Measurements from ENCODE around the gene CDH23.

CDH23 gene

DNA sequence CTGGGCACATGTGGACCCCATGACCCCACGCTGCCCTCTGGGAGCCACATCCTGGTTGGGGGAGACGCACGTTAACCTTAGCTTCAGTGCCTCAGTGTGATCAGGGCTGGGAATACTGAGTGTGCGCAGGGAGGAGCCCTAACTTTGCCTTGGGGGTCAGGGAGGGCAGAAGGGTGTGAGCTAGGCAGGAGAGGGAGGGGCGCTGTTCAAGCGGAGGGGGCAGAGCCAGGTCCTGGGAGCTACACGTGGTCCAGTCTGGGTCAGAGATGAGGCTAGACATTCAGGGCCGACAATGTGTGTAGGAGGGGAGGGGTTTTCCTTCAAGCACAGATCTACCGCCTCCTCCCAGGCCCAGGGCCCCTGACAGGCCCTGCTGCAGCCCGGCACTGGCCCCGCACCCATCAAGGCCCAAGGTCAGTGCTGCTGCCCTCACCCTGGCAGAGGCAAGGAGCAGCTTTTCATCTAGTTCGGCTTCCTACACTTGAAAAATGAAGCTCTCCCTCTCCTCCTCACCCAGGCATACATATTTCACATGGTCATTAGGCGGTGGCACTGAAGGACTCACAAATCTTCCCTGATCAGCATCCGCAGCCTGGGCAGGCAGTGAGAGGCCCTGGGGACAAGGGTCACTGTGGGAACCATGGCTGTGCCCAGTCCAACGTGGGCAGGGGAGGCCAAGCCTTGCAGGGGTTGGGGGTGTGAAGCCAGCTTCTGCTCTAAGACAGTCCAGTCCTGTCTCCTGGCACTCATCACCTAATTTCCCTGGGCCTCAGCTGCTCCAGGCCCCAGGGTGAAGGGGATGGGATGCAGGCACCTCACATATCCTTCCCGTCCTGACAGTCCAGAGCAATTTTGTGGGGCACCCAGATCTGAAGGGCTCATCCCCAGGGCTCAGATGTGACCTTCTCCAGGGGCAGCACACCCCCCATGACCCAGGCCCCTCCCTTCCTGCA, 275.6 kb downstream of the CDH23 start:
- no peak for DNase-seq (ENCODE audit: low read depth in 1 of 2, low spot score in 1 of 2)

- no peak for DNase-seq (ENCODE audit: low read depth in 1 of 2, low spot score in 1 of 2)
Observed at GRCh38 chr10:71675295-71675970, 278.7 kb downstream of the CDH23 start.

DNA sequence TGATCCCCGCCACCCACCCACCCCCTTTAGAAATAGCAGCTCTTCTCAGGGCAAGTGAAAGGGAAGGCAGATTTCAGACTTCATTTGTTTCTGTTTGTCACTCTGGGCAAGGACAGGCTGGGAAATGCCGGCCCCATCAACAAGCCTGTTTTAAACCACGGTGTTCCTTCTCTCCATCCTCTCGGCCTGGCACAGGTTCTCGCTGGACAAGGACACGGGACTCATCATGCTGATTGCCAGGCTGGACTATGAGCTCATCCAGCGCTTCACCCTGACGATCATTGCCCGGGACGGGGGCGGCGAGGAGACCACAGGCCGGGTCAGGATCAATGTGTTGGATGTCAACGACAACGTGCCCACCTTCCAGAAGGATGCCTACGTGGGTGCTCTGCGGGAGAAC, 280.5 kb downstream of the CDH23 start:
- no peak for DNase-seq (ENCODE audit: low read depth in 1 of 2, low spot score in 1 of 2)

DNA sequence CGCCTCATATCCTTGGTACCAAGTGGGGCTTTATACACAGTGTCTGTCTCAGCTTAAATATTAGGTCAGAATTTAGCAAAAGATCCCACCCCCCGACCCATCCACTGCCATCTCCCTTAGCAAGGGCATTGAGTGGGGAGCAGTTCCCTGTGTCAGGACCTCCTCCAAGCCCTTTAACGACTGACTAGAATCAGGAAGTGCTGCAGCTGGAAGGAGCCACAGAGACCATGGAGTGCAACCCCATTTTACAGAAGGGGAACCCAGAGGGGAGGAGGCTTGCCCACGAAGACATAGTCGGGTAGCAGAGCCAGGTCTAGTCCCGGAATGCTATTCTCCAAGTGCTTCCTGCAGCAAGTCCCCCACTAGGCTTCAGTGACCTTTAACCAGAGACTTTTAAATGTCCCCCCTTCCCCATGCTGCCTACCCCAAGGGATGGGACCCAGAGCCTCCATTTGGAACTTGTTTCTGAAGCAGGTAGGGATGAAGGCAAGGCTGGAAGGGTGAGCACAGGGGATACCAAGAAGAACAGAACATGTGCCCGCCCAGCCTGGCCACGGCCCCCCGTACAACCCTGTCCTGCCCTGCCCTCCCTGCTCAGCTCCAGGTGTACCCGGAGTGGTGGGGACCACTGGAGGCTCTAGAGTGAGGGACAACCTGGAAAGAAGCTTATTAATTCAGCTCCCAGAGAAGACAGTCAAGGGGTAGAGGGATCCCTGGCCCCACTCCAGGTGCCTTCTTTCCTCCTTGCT, 281.5 kb downstream of the CDH23 start:
- DNase-seq (ENCODE audit: low read depth in 1 of 2, low spot score in 1 of 2): no peak

DNA sequence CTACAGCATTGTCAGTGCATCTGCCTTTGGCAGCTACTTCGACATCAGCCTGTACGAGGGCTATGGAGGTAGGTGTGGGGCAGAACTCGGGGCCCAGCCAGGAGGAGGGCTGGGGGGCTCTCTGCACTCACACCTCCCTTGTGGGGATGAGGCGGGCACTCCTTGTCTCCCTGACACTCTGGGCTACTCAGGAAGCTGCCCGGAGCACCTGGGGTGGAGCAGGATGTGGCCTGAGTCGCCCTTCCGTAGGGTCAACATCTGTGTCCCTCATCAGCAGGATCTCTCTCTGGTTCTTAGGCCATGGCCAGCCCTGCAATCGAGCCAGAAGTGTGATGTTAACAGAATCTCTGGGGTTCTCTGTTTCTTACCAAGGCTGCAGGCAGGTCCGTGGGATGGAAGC, 282.7 kb downstream of the CDH23 start:
- DNase-seq (ENCODE audit: low read depth in 1 of 2, low spot score in 1 of 2): no peak

- no peak for DNase-seq (ENCODE audit: low read depth in 1 of 2, low spot score in 1 of 2)
Observed at GRCh38 chr10:71681977-71682376, 285.3 kb downstream of the CDH23 start.

- no peak for DNase-seq (ENCODE audit: low read depth in 1 of 2, low spot score in 1 of 2)
Observed at GRCh38 chr10:71683301-71683700, 286.6 kb downstream of the CDH23 start.

DNA sequence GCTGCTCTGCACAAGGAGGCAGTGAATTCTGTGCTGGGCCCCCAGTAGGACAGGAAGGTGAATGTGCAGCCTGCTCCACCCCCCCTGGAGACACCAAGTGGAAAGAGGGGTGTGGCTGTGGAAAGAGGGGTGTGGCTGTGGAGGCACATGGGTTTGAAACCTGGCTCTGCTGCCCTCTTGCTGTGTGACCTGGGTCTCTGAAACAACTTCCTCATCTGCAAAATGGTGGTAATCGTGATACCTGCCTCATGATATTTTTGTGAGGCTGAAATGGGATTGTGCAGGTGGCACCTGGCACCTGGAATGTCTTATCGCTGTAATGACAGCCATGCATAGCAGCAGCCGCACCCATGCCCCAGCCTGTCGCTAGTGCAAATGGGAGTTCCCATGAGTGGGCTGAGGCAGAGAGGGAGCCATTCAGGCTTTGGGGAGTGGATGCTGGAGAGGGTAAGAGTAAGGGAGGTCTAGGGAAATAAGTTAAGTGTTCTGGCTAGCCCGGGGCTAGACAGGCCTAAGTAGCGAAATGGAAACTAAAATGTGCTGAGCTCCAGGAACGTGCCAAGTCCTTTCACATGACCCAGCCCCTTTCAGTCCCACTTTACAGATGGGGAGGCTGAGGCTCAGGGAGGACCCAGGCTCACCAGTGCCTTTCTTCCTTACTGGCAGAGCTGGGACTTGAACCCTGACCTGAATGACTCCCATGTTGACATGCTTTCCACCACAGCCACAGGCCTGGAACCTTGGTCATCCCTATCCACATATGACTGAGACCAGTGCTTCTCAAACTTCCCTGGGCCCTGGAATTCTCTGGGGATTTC, 287.8 kb downstream of the CDH23 start:
- no peak for DNase-seq (ENCODE audit: low read depth in 1 of 2, low spot score in 1 of 2)

GRCh38 chr10:71685554-71686232, 289.0 kb downstream of the CDH23 start:
- no peak for DNase-seq (ENCODE audit: low read depth in 1 of 2, low spot score in 1 of 2)

GRCh38 chr10:71687077-71687476, 290.4 kb downstream of the CDH23 start:
- DNase-seq (ENCODE audit: low read depth in 1 of 2, low spot score in 1 of 2): no peak

GRCh38 chr10:71687480-71687879, 290.8 kb downstream of the CDH23 start:
- DNase-seq (ENCODE audit: low read depth in 1 of 2, low spot score in 1 of 2): no peak

- no peak for DNase-seq (ENCODE audit: low read depth in 1 of 2, low spot score in 1 of 2)
Observed at GRCh38 chr10:71688256-71688655, 291.5 kb downstream of the CDH23 start.

DNA sequence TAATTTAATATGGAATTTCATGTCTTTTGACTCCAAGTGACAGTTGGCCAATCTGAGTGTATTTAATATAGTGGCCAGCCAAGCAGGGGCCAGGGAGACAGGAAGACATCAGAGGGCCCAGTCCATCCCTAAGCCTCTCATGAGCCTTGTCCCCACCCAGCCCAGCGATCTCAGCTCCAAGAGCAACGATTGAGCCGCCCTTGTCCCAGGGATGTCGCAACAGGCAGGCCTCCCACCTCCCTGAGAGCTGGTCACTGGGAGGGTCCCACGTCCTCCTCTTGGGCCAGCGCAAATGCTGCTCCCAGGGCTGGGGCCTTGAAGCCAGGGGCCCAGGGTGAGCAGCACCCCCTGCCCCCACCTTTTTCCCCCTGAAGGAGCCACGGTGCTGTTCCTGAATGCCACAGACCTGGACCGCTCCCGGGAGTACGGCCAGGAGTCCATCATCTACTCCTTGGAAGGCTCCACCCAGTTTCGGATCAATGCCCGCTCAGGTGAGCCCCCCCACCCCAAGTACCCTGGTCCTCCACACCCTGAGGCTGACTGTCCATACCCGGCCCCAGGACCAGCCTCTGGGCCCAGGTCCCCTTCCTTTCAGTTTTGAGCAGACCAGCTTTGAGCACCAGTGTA, 293.5 kb downstream of the CDH23 start:
- DNase-seq (ENCODE audit: low read depth in 1 of 2, low spot score in 1 of 2): no peak

DNA sequence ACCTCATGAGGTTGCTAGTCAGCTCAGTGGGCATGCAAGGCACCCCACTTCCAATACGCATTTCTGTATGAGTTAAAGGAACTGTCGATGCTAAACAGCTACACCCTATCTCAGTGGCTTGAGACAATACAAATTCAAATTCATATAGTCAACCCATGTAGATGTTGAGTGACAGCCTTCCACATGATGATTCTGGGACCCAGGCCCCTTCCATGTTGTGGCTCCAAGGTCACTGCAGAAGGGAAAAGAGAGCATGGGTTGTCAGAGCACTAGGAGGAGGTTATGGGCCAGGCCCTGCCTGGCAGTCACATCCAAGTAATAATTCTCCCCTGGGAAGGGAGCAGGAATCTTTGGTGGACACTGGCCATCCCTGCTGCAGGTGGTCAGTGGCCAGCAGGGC, 294.7 kb downstream of the CDH23 start:
- DNase-seq (ENCODE audit: low read depth in 1 of 2, low spot score in 1 of 2): no peak

GRCh38 chr10:71692598-71693306, 296.0 kb downstream of the CDH23 start:
- DNase-seq (ENCODE audit: low read depth in 1 of 2, low spot score in 1 of 2): no peak

GRCh38 chr10:71693377-71693776, 296.7 kb downstream of the CDH23 start:
- DNase-seq (ENCODE audit: low read depth in 1 of 2, low spot score in 1 of 2): no peak

- DNase-seq (ENCODE audit: low read depth in 1 of 2, low spot score in 1 of 2): no peak
Observed at GRCh38 chr10:71694039-71694501, 297.4 kb downstream of the CDH23 start.

DNA sequence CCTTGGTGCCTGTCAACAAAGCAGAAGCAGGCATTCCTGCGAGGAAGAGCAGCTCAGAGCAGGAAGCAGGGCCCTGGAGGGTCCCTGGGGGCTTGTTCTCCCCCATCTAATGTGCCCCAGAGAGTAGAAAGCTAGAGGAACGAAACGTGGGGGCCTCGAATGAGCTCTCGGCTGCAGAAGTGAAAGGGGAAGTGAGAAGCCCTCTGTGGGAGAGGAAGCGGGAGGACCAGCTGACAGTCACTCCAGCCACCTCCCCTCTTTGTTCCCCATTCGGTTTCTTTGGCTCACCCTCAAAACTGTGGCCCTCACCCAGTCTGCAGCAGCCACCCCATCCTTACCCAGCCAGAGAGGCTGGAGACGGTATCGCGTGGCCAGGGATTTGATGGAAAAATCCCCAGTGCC, 297.8 kb downstream of the CDH23 start:
- DNase-seq (ENCODE audit: low read depth in 1 of 2, low spot score in 1 of 2): no peak
